T follicular helper cell (primary cell): ENCODE results near the gene CMPK2.

ENCODE experiments used
- DNase-seq: peaks from one replicate; pipeline ENCODE4 v3.0.0-alpha.2; 2020; ENCODE audit warnings: low read depth

Gene CMPK2

GRCh38 chr2:6810961-6811360, 54.7 kb downstream of the CMPK2 start:
- DNase-seq: no peak

GRCh38 chr2:6808426-6808825, 57.3 kb downstream of the CMPK2 start:
- DNase-seq: no peak

- DNase-seq: no peak
These were observed 59.1 kb downstream of the CMPK2 start for GRCh38 chr2:6806604-6807003.

GRCh38 chr2:6800553-6800952, 65.2 kb downstream of the CMPK2 start:
- no peak for DNase-seq
